Measurements from ENCODE around the gene DPH3.

GRCh38 chr3:16229681-16230080 lies 35.1 kb downstream of the DPH3 start:
- TF ChIP-seq, protein P1, sequence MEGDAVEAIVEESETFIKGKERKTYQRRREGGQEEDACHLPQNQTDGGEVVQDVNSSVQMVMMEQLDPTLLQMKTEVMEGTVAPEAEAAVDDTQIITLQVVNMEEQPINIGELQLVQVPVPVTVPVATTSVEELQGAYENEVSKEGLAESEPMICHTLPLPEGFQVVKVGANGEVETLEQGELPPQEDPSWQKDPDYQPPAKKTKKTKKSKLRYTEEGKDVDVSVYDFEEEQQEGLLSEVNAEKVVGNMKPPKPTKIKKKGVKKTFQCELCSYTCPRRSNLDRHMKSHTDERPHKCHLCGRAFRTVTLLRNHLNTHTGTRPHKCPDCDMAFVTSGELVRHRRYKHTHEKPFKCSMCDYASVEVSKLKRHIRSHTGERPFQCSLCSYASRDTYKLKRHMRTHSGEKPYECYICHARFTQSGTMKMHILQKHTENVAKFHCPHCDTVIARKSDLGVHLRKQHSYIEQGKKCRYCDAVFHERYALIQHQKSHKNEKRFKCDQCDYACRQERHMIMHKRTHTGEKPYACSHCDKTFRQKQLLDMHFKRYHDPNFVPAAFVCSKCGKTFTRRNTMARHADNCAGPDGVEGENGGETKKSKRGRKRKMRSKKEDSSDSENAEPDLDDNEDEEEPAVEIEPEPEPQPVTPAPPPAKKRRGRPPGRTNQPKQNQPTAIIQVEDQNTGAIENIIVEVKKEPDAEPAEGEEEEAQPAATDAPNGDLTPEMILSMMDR (IDR thresholded peaks at IDR 0.05), result no peak
- no peak for TF ChIP-seq POLR2A (IDR thresholded peaks at IDR 0.05)
